Activated CD4-positive, alpha-beta memory T cell treated with anti-CD3 and anti-CD28 coated beads, Interleukin-2, amount 10 ng/mL, durations not matched to agents 7 days and 5 days (primary cell): ENCODE measurements around the gene BMP2K. TPM values are rescaled to one million over a fixed set of nuclear protein-coding genes. Genes with fewer than 3 reads are reported as not detected.
"Not testable (repeated sequence)": the region's sequence is repeated elsewhere in the genome, so short reads cannot be mapped to it uniquely, and the experiment has no call there.

Experiments used
- CTCF ChIA-PET: fragments of 350-600 bp; sonication (Branson Sonifier 250); formaldehyde crosslinking; loops from one replicate; lab custom pipeline; 2021; ENCODE audit warnings: antibody characterized with exemption, inconsistent platforms; lab: Charles Lee
- POLR2A ChIA-PET: fragments of 350-600 bp; sonication (Branson Sonifier 250); formaldehyde crosslinking; loops from one replicate; lab custom pipeline; 2021; ENCODE audit warnings: antibody characterized with exemption; lab: Charles Lee
- DNase-seq: peaks from one replicate; pipeline ENCODE4 v3.0.0-alpha.2; 2020
- H3K27ac Mint-ChIP-seq: one replicate; pipeline ENCODE4 v1.8.0; 2021; ENCODE audit warnings: mild to moderate bottlenecking, mixed read lengths
- H3K27me3 Mint-ChIP-seq: one replicate; pipeline ENCODE4 v1.8.0; 2021; ENCODE audit warnings: mixed read lengths
- H3K36me3 Mint-ChIP-seq: one replicate; pipeline ENCODE4 v1.8.0; 2021; ENCODE audit warnings: low read depth, mixed read lengths
- H3K4me1 Mint-ChIP-seq: one replicate; pipeline ENCODE4 v1.8.0; 2021; ENCODE audit warnings: mixed read lengths
- H3K4me3 Mint-ChIP-seq: one replicate; pipeline ENCODE4 v1.8.0; 2021; ENCODE audit warnings: mild to moderate bottlenecking, mixed read lengths
- H3K9me3 Mint-ChIP-seq: one replicate; pipeline ENCODE4 v1.8.0; 2021; ENCODE audit warnings: mixed read lengths
- total RNA-seq, 2 experiments: library from RNA; stranded (reverse); gene quantifications; one replicate each; pipeline ENCODE4 v1.2.3, GENCODE V29; 2021

The BMP2K gene
- total RNA-seq, 2 experiments from 2014 or later, result 15.6 to 15.8 TPM

GRCh38 chr4:78809928-78810835 is 34.0 kb downstream of the BMP2K start:
- no peak for DNase-seq
- Mint-ChIP-seq H3K36me3 (peaks cover 9% of the 10 kb centered on the region), H3K27me3 (no peaks in the 10 kb centered on the region), H3K27ac (no peak overlapping the region), H3K4me1 (no peaks in the 10 kb centered on the region), H3K9me3 (peaks cover 9% of the 10 kb centered on the region), H3K4me3 (no peak overlapping the region)
- POLR2A ChIA-PET, result no interaction called here
- CTCF ChIA-PET, result interaction anchor here (1.1 kb wide), 1 partner anchor 9 kb away, joined by 3 read pairs; no protein-coding TSS in a partner anchor

DNA sequence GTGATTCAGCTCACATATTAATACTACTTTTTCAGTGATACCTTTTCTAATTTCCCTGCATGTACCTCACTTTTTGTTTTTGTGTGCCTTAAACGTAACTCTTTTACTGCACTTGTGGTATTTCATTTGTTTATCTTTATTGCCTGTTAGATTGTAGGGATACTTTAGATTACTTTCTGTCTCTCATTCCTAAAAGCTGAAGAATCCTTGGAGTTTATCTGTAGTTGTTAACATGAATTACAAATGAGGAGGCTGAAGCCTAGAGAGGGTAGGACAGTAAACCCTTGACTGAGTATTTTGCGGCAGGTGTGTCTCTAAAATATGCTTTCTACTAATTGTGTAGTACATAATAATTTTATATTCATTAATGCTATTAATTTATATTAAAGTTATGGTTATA is 34.9 kb downstream of the BMP2K start:
- ChIA-PET CTCF (interaction anchor here (1.1 kb wide), 1 partner anchor 9 kb away, joined by 3 read pairs; no protein-coding TSS in a partner anchor), POLR2A (no interaction called here)
- peaks cover 9% of the 10 kb centered on the region for H3K9me3 Mint-ChIP-seq
- H3K4me3 Mint-ChIP-seq, result no peak overlapping the region
- no peak overlapping the region for H3K27ac Mint-ChIP-seq
- H3K27me3 Mint-ChIP-seq, result no peaks in the 10 kb centered on the region
- DNase-seq, result no peak
- peaks cover 10% of the 10 kb centered on the region for H3K36me3 Mint-ChIP-seq
- H3K4me1 Mint-ChIP-seq, result no peaks in the 10 kb centered on the region

GRCh38 chr4:78818530-78819079 is 42.5 kb downstream of the BMP2K start:
- no peaks in the 10 kb centered on the region for H3K9me3 Mint-ChIP-seq
- no peaks in the 10 kb centered on the region for H3K27me3 Mint-ChIP-seq
- ChIA-PET POLR2A (no interaction called here), CTCF (interaction anchor here (0.7 to 1.2 kb wide), 3 partner anchors 17 to 1460 kb away, joined by 3 read pairs; no protein-coding TSS in a partner anchor)
- no peak overlapping the region for H3K27ac Mint-ChIP-seq
- H3K36me3 Mint-ChIP-seq, result peaks cover 7% of the 10 kb centered on the region
- no peak overlapping the region for H3K4me3 Mint-ChIP-seq
- peaks cover 2% of the 10 kb centered on the region for H3K4me1 Mint-ChIP-seq
- DNase-seq, result no peak

- CTCF ChIA-PET, result no interaction called here
- H3K4me3 Mint-ChIP-seq, result no peak overlapping the region
- H3K27ac Mint-ChIP-seq, result no peak overlapping the region
- DNase-seq, result no peak
- POLR2A ChIA-PET, result no interaction called here
- no peaks in the 10 kb centered on the region for H3K27me3 Mint-ChIP-seq
- H3K4me1 Mint-ChIP-seq, result no peaks in the 10 kb centered on the region
- peaks cover 20% of the 10 kb centered on the region for H3K36me3 Mint-ChIP-seq
- no peaks in the 10 kb centered on the region for H3K9me3 Mint-ChIP-seq
Observed at GRCh38 chr4:78824001-78824400, 47.9 kb downstream of the BMP2K start.

- Mint-ChIP-seq H3K27me3 (no peaks in the 10 kb centered on the region), H3K9me3 (no peaks in the 10 kb centered on the region), H3K36me3 (peaks cover 24% of the 10 kb centered on the region), H3K27ac (no peak overlapping the region), H3K4me1 (no peaks in the 10 kb centered on the region), H3K4me3 (no peak overlapping the region)
- ChIA-PET POLR2A (no interaction called here), CTCF (no interaction called here)
- DNase-seq, result no peak
Observed at GRCh38 chr4:78827191-78827590, 51.0 kb downstream of the BMP2K start.

GRCh38 chr4:78829296-78829695 is 53.1 kb downstream of the BMP2K start:
- no peak overlapping the region for H3K27ac Mint-ChIP-seq
- ChIA-PET POLR2A (no interaction called here), CTCF (no interaction called here)
- no peaks in the 10 kb centered on the region for H3K27me3 Mint-ChIP-seq
- H3K9me3 Mint-ChIP-seq, result no peaks in the 10 kb centered on the region
- H3K4me3 Mint-ChIP-seq, result no peak overlapping the region
- DNase-seq, result no peak
- H3K4me1 Mint-ChIP-seq, result no peaks in the 10 kb centered on the region
- H3K36me3 Mint-ChIP-seq, result peaks cover 24% of the 10 kb centered on the region

GRCh38 chr4:78839676-78840075 is 63.5 kb downstream of the BMP2K start:
- H3K27me3 Mint-ChIP-seq, POLR2A ChIA-PET, H3K36me3 Mint-ChIP-seq, CTCF ChIA-PET, H3K9me3 Mint-ChIP-seq, DNase-seq, H3K27ac Mint-ChIP-seq, H3K4me3 Mint-ChIP-seq, H3K4me1 Mint-ChIP-seq: not testable (repeated sequence)

DNA sequence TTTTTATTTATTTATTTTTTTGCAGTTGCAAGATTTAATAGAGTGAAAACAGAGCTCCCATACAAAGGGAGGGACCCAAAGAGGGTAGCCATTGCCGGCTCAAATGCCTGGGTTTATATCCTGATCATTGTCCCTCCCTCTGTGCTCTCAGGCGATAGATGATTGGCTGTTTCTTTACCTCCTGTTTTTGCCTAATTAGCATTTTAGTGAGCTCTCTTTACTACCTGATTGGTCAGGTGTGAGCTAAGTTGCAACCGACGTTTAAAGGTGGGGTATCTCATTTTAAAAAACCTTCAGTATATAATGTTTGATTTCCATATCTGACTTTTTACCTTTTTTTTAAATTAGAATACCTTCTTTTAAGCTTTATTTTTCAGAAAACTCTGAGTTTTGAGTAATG is 64.1 kb downstream of the BMP2K start:
- H3K27ac Mint-ChIP-seq, DNase-seq, POLR2A ChIA-PET, H3K4me1 Mint-ChIP-seq, H3K9me3 Mint-ChIP-seq, H3K4me3 Mint-ChIP-seq, H3K27me3 Mint-ChIP-seq, H3K36me3 Mint-ChIP-seq, CTCF ChIA-PET: not testable (repeated sequence)

- ChIA-PET CTCF (no interaction called here), POLR2A (no interaction called here)
- H3K4me3 Mint-ChIP-seq, result no peak overlapping the region
- H3K4me1 Mint-ChIP-seq, result peaks cover 2% of the 10 kb centered on the region
- no peak overlapping the region for H3K27ac Mint-ChIP-seq
- H3K36me3 Mint-ChIP-seq, result peaks cover 3% of the 10 kb centered on the region
- no peak for DNase-seq
- H3K27me3 Mint-ChIP-seq, result no peaks in the 10 kb centered on the region
- no peaks in the 10 kb centered on the region for H3K9me3 Mint-ChIP-seq
Observed at GRCh38 chr4:78845472-78845871, 69.3 kb downstream of the BMP2K start.

GRCh38 chr4:78846258-78846657 is 70.1 kb downstream of the BMP2K start:
- H3K36me3 Mint-ChIP-seq, result peaks cover 3% of the 10 kb centered on the region
- H3K4me3 Mint-ChIP-seq, result no peak overlapping the region
- no peak for DNase-seq
- POLR2A ChIA-PET, result no interaction called here
- no peaks in the 10 kb centered on the region for H3K9me3 Mint-ChIP-seq
- H3K27ac Mint-ChIP-seq, result no peak overlapping the region
- CTCF ChIA-PET, result no interaction called here
- H3K27me3 Mint-ChIP-seq, result no peaks in the 10 kb centered on the region
- H3K4me1 Mint-ChIP-seq, result peaks cover 2% of the 10 kb centered on the region

- no peak overlapping the region for H3K27ac Mint-ChIP-seq
- ChIA-PET POLR2A (no interaction called here), CTCF (interaction anchor here (2.2 kb wide), 1 partner anchor 250 kb away, joined by 20 read pairs; no protein-coding TSS in a partner anchor)
- no peaks in the 10 kb centered on the region for H3K9me3 Mint-ChIP-seq
- H3K4me1 Mint-ChIP-seq, result peaks cover 3% of the 10 kb centered on the region
- no peaks in the 10 kb centered on the region for H3K27me3 Mint-ChIP-seq
- H3K36me3 Mint-ChIP-seq, result peaks cover 3% of the 10 kb centered on the region
- H3K4me3 Mint-ChIP-seq, result no peak overlapping the region
- DNase-seq, result no peak
Observed at GRCh38 chr4:78862314-78862737, 86.2 kb downstream of the BMP2K start.

DNA sequence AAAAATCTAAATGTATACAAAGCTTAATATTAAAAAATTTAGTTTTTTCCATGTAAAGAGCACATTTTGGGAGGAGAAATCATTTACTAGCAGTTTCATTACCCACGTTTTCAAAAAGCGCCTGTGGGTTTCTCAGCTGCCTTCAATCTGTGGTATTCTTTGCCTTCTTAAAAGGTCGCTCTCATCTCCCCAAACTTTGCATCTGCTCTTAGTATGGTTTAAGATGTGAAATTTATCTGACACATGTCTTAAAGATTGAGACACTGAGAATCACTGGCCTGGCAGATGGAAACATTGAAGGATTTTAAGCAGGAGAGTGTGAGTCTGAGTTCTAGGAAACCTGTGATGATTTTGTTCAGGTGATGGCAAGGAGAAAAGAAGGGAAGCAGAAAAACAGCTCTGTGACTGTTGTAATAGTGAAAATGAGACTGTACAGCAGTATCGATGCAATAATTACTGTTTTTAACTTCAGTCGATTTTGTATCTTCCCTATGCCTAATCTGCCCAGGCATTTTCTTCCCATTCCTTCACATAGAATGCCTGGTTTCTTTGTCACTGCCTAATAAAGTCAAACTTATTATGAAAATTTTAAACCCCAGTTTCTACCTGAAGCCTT is 87.2 kb downstream of the BMP2K start:
- no peak overlapping the region for H3K27ac Mint-ChIP-seq

GRCh38 chr4:78863991-78864390 is 87.8 kb downstream of the BMP2K start:
- H3K9me3 Mint-ChIP-seq, result no peaks in the 10 kb centered on the region
- peaks cover 3% of the 10 kb centered on the region for H3K36me3 Mint-ChIP-seq
- H3K4me1 Mint-ChIP-seq, result peaks cover 3% of the 10 kb centered on the region
- ChIA-PET CTCF (interaction anchor here (0.9 to 2.2 kb wide), 4 partner anchors 9 to 252 kb away, joined by 3 to 20 read pairs (median 6); no protein-coding TSS in a partner anchor), POLR2A (no interaction called here)
- no peak overlapping the region for H3K27ac Mint-ChIP-seq
- H3K27me3 Mint-ChIP-seq, result no peaks in the 10 kb centered on the region
- H3K4me3 Mint-ChIP-seq, result no peak overlapping the region
- no peak for DNase-seq

More for the DNA sequence above, 87.2 kb downstream of the BMP2K start:
- Mint-ChIP-seq H3K4me1 (peaks cover 3% of the 10 kb centered on the region), H3K36me3 (peaks cover 3% of the 10 kb centered on the region), H3K27me3 (no peaks in the 10 kb centered on the region), H3K4me3 (no peak overlapping the region), H3K9me3 (no peaks in the 10 kb centered on the region)
- POLR2A ChIA-PET, result no interaction called here
- CTCF ChIA-PET, result interaction anchor here (0.9 to 2.2 kb wide), 5 partner anchors 8 to 903 kb away, joined by 3 to 20 read pairs (median 4); no protein-coding TSS in a partner anchor
- no peak for DNase-seq
